ENCODE results near the gene SERPINE1. TPM values are rescaled to one million over a fixed set of nuclear protein-coding genes. Genes with fewer than 3 reads are reported as not detected.

SERPINE1 gene
- total and polyA plus RNA-seq, 2 of the 8 experiments (the other 6 are each of a cell fraction or from before 2014, with no cell fraction given) = 3.7 to 5.6 TPM

DNA sequence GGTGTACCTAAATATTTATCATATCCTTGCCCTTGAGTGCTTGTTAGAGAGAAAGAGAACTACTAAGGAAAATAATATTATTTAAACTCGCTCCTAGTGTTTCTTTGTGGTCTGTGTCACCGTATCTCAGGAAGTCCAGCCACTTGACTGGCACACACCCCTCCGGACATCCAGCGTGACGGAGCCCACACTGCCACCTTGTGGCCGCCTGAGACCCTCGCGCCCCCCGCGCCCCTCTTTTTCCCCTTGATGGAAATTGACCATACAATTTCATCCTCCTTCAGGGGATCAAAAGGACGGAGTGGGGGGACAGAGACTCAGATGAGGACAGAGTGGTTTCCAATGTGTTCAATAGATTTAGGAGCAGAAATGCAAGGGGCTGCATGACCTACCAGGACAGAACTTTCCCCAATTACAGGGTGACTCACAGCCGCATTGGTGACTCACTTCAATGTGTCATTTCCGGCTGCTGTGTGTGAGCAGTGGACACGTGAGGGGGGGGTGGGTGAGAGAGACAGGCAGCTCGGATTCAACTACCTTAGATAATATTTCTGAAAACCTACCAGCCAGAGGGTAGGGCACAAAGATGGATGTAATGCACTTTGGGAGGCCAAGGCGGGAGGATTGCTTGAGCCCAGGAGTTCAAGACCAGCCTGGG, 11.4 kb downstream of the SERPINE1 start (continued):
- TF ChIP-seq POU5F1 (IDR thresholded peaks at IDR 0.05; ENCODE audit: low read depth, low read length) (no peak), SIX5 (IDR thresholded peaks at IDR 0.05; ENCODE audit: low read depth, low read length) (no peak), CHD1 (IDR thresholded peaks at IDR 0.05; ENCODE audit: low read depth, low read length) (no peak), SP4 (IDR thresholded peaks at IDR 0.05; ENCODE audit: low read length) (no peak), FOSL1 (IDR thresholded peaks at IDR 0.05; ENCODE audit: insufficient read depth, low read depth, low read length) (no peak), SRF (IDR thresholded peaks at IDR 0.05; ENCODE audit: low read depth, low read length) (no peak)
- TF ChIP-seq, protein P1, sequence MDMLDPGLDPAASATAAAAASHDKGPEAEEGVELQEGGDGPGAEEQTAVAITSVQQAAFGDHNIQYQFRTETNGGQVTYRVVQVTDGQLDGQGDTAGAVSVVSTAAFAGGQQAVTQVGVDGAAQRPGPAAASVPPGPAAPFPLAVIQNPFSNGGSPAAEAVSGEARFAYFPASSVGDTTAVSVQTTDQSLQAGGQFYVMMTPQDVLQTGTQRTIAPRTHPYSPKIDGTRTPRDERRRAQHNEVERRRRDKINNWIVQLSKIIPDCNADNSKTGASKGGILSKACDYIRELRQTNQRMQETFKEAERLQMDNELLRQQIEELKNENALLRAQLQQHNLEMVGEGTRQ (IDR thresholded peaks at IDR 0.05; ENCODE audit: low read length) = 0 out of 2 replicates have a peak, but pooled peaks have one; percentile 17

All from H1 (cell line).